Measurements from ENCODE around the gene SV2B. TPM values are rescaled to one million over a fixed set of nuclear protein-coding genes. Genes with fewer than 3 reads are reported as not detected.

Gene SV2B
- total RNA-seq, 1 experiment from 2014 or later: 0.44 TPM

DNA sequence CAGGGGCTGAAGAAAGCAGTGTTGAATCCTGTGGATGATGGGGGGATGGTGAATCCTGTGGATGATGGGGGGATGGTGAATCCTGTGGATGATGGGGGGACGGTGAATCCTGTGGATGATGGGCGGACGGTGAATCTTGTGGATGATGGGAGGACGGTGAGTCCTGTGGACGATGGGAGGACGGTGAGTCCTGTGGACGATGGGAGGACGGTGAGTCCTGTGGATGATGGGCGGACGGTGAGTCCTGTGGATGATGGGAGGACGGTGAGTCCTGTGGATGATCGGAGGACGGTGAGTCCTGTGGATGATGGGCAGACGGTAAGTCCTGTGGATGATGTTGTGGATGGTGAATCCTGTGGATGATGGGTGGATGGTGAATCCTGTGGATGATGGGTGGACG lies 170.7 kb downstream of the SV2B start:
- ChIA-PET CTCF (interaction anchor here (0.6 to 2.9 kb wide), 16 partner anchors 9 to 1203 kb away, joined by 3 to 35 read pairs (median 4); no protein-coding TSS in a partner anchor), POLR2A (interaction anchor here (0.6 kb wide), 1 partner anchor 345 kb away, joined by 4 read pairs; no protein-coding TSS in a partner anchor)
- Mint-ChIP-seq H3K4me3 (ENCODE audit: unreplicated experiment) (no peak overlapping the region), H3K27me3 (ENCODE audit: insufficient read depth, unreplicated experiment) (peaks cover 40% of the 10 kb centered on the region), H3K27ac (ENCODE audit: low read depth, unreplicated experiment) (no peak overlapping the region), H3K36me3 (ENCODE audit: insufficient read depth, unreplicated experiment) (no peaks in the 10 kb centered on the region), H3K9me3 (ENCODE audit: unreplicated experiment) (peaks cover under 1% of the 10 kb centered on the region), H3K4me1 (ENCODE audit: insufficient read depth, unreplicated experiment) (peaks cover 9% of the 10 kb centered on the region)
- intact Hi-C loops (cut with micrococcal nuclease): loop anchor here (1.0 to 2.0 kb wide), 3 partner anchors 24 to 214 kb away; no protein-coding TSS in a partner anchor
- DNase-seq (ENCODE audit: unreplicated experiment): no peak
- no peak for TF ChIP-seq CTCF (IDR thresholded peaks at IDR 0.05; ENCODE audit: unreplicated experiment)
- BruUV-seq (replicated peaks): no TSS peak

GRCh38 chr15:91271565-91272153 lies 171.6 kb downstream of the SV2B start:
- H3K27me3 Mint-ChIP-seq (ENCODE audit: insufficient read depth, unreplicated experiment): peaks cover 44% of the 10 kb centered on the region
- H3K27ac Mint-ChIP-seq (ENCODE audit: low read depth, unreplicated experiment): no peak overlapping the region
- peaks cover 9% of the 10 kb centered on the region for H3K9me3 Mint-ChIP-seq (ENCODE audit: unreplicated experiment)
- intact Hi-C loops (cut with micrococcal nuclease): loop anchor here (1.0 to 2.0 kb wide), 3 partner anchors 25 to 215 kb away; no protein-coding TSS in a partner anchor
- peak; percentile 85 for TF ChIP-seq CTCF (IDR thresholded peaks at IDR 0.05; ENCODE audit: unreplicated experiment)
- peak; percentile 69 for DNase-seq (ENCODE audit: unreplicated experiment)
- no TSS peak for BruUV-seq (replicated peaks)
- H3K4me3 Mint-ChIP-seq (ENCODE audit: unreplicated experiment): no peak overlapping the region
- no peaks in the 10 kb centered on the region for H3K36me3 Mint-ChIP-seq (ENCODE audit: insufficient read depth, unreplicated experiment)
- H3K4me1 Mint-ChIP-seq (ENCODE audit: insufficient read depth, unreplicated experiment): peaks cover 9% of the 10 kb centered on the region
- POLR2A ChIA-PET: interaction anchor here (0.7 to 2.6 kb wide), 2 partner anchors 205 to 215 kb away, joined by 4 to 22 read pairs; no protein-coding TSS in a partner anchor
- CTCF ChIA-PET: interaction anchor here (0.5 to 3.5 kb wide), 44 partner anchors 9 to 955 kb away, joined by 3 to 82 read pairs (median 4); partner anchors contain the start of genes HDDC3 and SV2B

DNA sequence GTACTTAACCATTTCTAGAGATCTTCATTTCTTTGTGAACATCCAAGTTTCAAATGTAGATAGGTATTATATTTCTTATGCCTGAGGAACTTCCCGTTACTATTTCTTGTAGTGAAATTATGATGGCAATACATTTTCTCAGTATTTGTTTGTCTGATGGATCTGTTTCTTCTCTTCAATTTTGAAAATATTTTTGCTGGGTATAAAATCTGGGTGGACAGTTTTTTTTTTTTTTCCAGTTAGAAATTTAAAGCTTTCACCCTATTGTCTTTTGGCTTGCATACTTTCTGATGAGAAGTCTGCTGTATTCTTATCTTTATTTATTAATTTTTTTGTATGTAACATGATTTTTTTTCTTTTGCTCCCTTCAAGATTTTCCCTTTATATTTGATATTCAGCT lies 175.8 kb downstream of the SV2B start:
- Mint-ChIP-seq H3K27ac (ENCODE audit: low read depth, unreplicated experiment) (no peak overlapping the region), H3K27me3 (ENCODE audit: insufficient read depth, unreplicated experiment) (peaks cover 33% of the 10 kb centered on the region), H3K4me1 (ENCODE audit: insufficient read depth, unreplicated experiment) (peaks cover 1% of the 10 kb centered on the region), H3K9me3 (ENCODE audit: unreplicated experiment) (peaks cover 10% of the 10 kb centered on the region), H3K4me3 (ENCODE audit: unreplicated experiment) (no peak overlapping the region), H3K36me3 (ENCODE audit: insufficient read depth, unreplicated experiment) (no peaks in the 10 kb centered on the region)
- no TSS peak for BruUV-seq (replicated peaks)
- ChIA-PET POLR2A (interaction anchor here (0.5 kb wide), 1 partner anchor 156 kb away, joined by 3 read pairs; no protein-coding TSS in a partner anchor), CTCF (interaction anchor here (0.6 to 1.0 kb wide), 8 partner anchors 14 to 669 kb away, joined by 3 to 4 read pairs (median 4); no protein-coding TSS in a partner anchor)
- DNase-seq (ENCODE audit: unreplicated experiment): no peak
- TF ChIP-seq CTCF (IDR thresholded peaks at IDR 0.05; ENCODE audit: unreplicated experiment): no peak
- intact Hi-C loops (cut with micrococcal nuclease): no loop called here

GRCh38 chr15:91278951-91279350 lies 178.9 kb downstream of the SV2B start:
- no peak overlapping the region for H3K4me3 Mint-ChIP-seq (ENCODE audit: unreplicated experiment)
- H3K36me3 Mint-ChIP-seq (ENCODE audit: insufficient read depth, unreplicated experiment): peaks cover 4% of the 10 kb centered on the region
- no peak for DNase-seq (ENCODE audit: unreplicated experiment)
- no peak overlapping the region for H3K27ac Mint-ChIP-seq (ENCODE audit: low read depth, unreplicated experiment)
- peaks cover 16% of the 10 kb centered on the region for H3K27me3 Mint-ChIP-seq (ENCODE audit: insufficient read depth, unreplicated experiment)
- CTCF ChIA-PET: interaction anchor here (0.7 to 1.1 kb wide), 4 partner anchors 25 to 829 kb away, joined by 3 read pairs; no protein-coding TSS in a partner anchor
- no peaks in the 10 kb centered on the region for H3K4me1 Mint-ChIP-seq (ENCODE audit: insufficient read depth, unreplicated experiment)
- BruUV-seq (replicated peaks): no TSS peak
- TF ChIP-seq CTCF (IDR thresholded peaks at IDR 0.05; ENCODE audit: unreplicated experiment): no peak
- POLR2A ChIA-PET: no interaction called here
- intact Hi-C loops (cut with micrococcal nuclease): no loop called here
- peaks cover 10% of the 10 kb centered on the region for H3K9me3 Mint-ChIP-seq (ENCODE audit: unreplicated experiment)

Measured in MCF 10A (cell line).